ENCODE data around the gene P2RY14. TPM values are rescaled to one million over a fixed set of nuclear protein-coding genes. Genes with fewer than 3 reads are reported as not detected.

P2RY14 gene
- total and polyA plus RNA-seq, 2 donors (not counting 3 experiments of a cell fraction or from before 2014, with no cell fraction given), result not detected

GRCh38 chr3:151219056-151219455, 59.3 kb downstream of the P2RY14 start:
- H3K4me3 ChIP-seq (replicated peaks in 1 of 3; ENCODE audit: insufficient read depth in 1 of 3, low read depth in 1 of 3, low read length in 3 of 3), result no peak overlapping the region
- no peak overlapping the region for H3K4me2 ChIP-seq (ENCODE audit: insufficient read depth, low read length)
- no peak for FAIRE-seq
- peaks cover 0 to 7% of the 10 kb centered on the region in 2 experiments for H3K27me3 ChIP-seq (ENCODE audit: control insufficient read depth in 2 of 2, insufficient read depth in 2 of 2, low read length in 2 of 2)
- H3K4me1 ChIP-seq (ENCODE audit: control insufficient read depth, extremely low read depth, insufficient read depth, low read length), result no peaks in the 10 kb centered on the region
- no peaks in the 10 kb centered on the region for H3K9me3 ChIP-seq (replicated peaks; ENCODE audit: control insufficient read depth, insufficient read depth, low read length)
- intact Hi-C loops (cut with micrococcal nuclease) (no loop called here), dilution Hi-C loops (cut with MboI; ENCODE audit: extremely low pct_ligation_motif_present, low sequenced_read_pairs) (no loop called here)
- POLR2A ChIA-PET, result no interaction called here
- H2AFZ ChIP-seq (ENCODE audit: low read depth, low read length), result no peak overlapping the region
- no peak for DNase-seq (ENCODE audit: low read depth, low spot score)
- no peak overlapping the region for H3K27ac ChIP-seq (ENCODE audit: insufficient read depth, low read depth, low read length)
- no peaks in the 10 kb centered on the region for H4K20me1 ChIP-seq (replicated peaks; ENCODE audit: control insufficient read depth, extremely low read depth, insufficient read depth, low read length)
- no peaks in the 10 kb centered on the region for H3K9me1 ChIP-seq (replicated peaks; ENCODE audit: control insufficient read depth, extremely low read depth, insufficient read depth, low read length)
- no peaks in the 10 kb centered on the region for H3K79me2 ChIP-seq (ENCODE audit: control insufficient read depth, insufficient read depth, low read length)
- BruUV-seq (replicated peaks), result no TSS peak
- no peaks in the 10 kb centered on the region for H3K36me3 ChIP-seq (ENCODE audit: control insufficient read depth in 2 of 2, extremely low read depth in 1 of 2, insufficient read depth in 2 of 2, low read length in 2 of 2)
- TF ChIP-seq GATA2 (IDR thresholded peaks at IDR 0.05; ENCODE audit: insufficient read depth, insufficient read length, low read depth, low read length) (no peak), FOS (IDR thresholded peaks at IDR 0.05; ENCODE audit: borderline replicate concordance, insufficient read depth, low read length) (peak; percentile 17)
- no peak overlapping the region for H3K9ac ChIP-seq (replicated peaks; ENCODE audit: extremely low read depth, insufficient read depth, low read length)
- CTCF ChIA-PET, result interaction anchor here (0.8 to 2.7 kb wide), 4 partner anchors 9 to 60 kb away, joined by 3 to 6 read pairs (median 4); partner anchors contain the start of gene P2RY14

GRCh38 chr3:151218136-151218535, 60.2 kb downstream of the P2RY14 start:
- Histone ChIP-seq H3K9me1 (replicated peaks; ENCODE audit: control insufficient read depth, extremely low read depth, insufficient read depth, low read length) (no peaks in the 10 kb centered on the region), H3K9ac (replicated peaks; ENCODE audit: extremely low read depth, insufficient read depth, low read length) (no peak overlapping the region), H3K36me3 (ENCODE audit: control insufficient read depth in 2 of 2, extremely low read depth in 1 of 2, insufficient read depth in 2 of 2, low read length in 2 of 2) (no peaks in the 10 kb centered on the region), H2AFZ (ENCODE audit: low read depth, low read length) (no peak overlapping the region), H3K4me1 (ENCODE audit: control insufficient read depth, extremely low read depth, insufficient read depth, low read length) (no peaks in the 10 kb centered on the region), H3K27ac (ENCODE audit: insufficient read depth, low read depth, low read length) (no peak overlapping the region), H3K27me3 (ENCODE audit: control insufficient read depth in 2 of 2, insufficient read depth in 2 of 2, low read length in 2 of 2) (peaks cover 0 to 7% of the 10 kb centered on the region in 2 experiments), H4K20me1 (replicated peaks; ENCODE audit: control insufficient read depth, extremely low read depth, insufficient read depth, low read length) (no peaks in the 10 kb centered on the region), H3K4me3 (replicated peaks in 1 of 3; ENCODE audit: insufficient read depth in 1 of 3, low read depth in 1 of 3, low read length in 3 of 3) (no peak overlapping the region), H3K79me2 (ENCODE audit: control insufficient read depth, insufficient read depth, low read length) (no peaks in the 10 kb centered on the region), H3K4me2 (ENCODE audit: insufficient read depth, low read length) (no peak overlapping the region), H3K9me3 (replicated peaks; ENCODE audit: control insufficient read depth, insufficient read depth, low read length) (no peaks in the 10 kb centered on the region)
- intact Hi-C loops (cut with micrococcal nuclease), result no loop called here
- ChIA-PET CTCF (interaction anchor here (1.1 to 2.0 kb wide), 4 partner anchors 10 to 61 kb away, joined by 3 to 9 read pairs (median 4); partner anchors contain the start of gene P2RY14), POLR2A (no interaction called here)
- dilution Hi-C loops (cut with MboI; ENCODE audit: extremely low pct_ligation_motif_present, low sequenced_read_pairs), result no loop called here
- FAIRE-seq (no peak), DNase-seq (ENCODE audit: low read depth, low spot score) (no peak)
- no TSS peak for BruUV-seq (replicated peaks)
- TF ChIP-seq FOS (IDR thresholded peaks at IDR 0.05; ENCODE audit: borderline replicate concordance, insufficient read depth, low read length), result no peak
- TF ChIP-seq MAX (IDR thresholded peaks at IDR 0.05; ENCODE audit: insufficient read depth, insufficient read length), result no peak
- TF ChIP-seq EZH2 (IDR thresholded peaks at IDR 0.05; ENCODE audit: borderline replicate concordance, low read depth, low read length, severe bottlenecking), result no peak
- no peak for TF ChIP-seq CTCF (IDR thresholded peaks at IDR 0.05; ENCODE audit: extremely low read depth in 1 of 2, insufficient read depth in 1 of 2, low read depth in 1 of 2, low read length in 2 of 2)

Data from endothelial cell of umbilical vein (primary cell).